Neuronal stem cell (in vitro differentiated cells): Measurements from ENCODE around the gene U2AF1L4.

ENCODE experiments used
- DNase-seq: peaks from one replicate; pipeline ENCODE4 v3.0.0-alpha.2; 2013; ENCODE audit warnings: low spot score
- H2AFZ ChIP-seq: one replicate; pipeline ENCODE4 v1.6.1; 2013; ENCODE audit warnings: mild to moderate bottlenecking, low read length, inconsistent platforms
- H2AK5ac ChIP-seq: 2 replicates; pipeline ENCODE4 v1.6.1; 2013; ENCODE audit warnings: low read depth, mild to moderate bottlenecking, inconsistent platforms, low read length, moderate library complexity, mixed read lengths
- H2BK120ac ChIP-seq: 2 replicates; pipeline ENCODE4 v1.6.1; 2013; ENCODE audit warnings: low read depth, mild to moderate bottlenecking, inconsistent platforms, low read length, moderate library complexity, mixed read lengths
- H2BK12ac ChIP-seq: one replicate; pipeline ENCODE4 v1.6.1; 2013; ENCODE audit warnings: low read length, inconsistent platforms
- H2BK15ac ChIP-seq: 2 replicates; pipeline ENCODE4 v1.6.1; 2013; ENCODE audit warnings: mild to moderate bottlenecking, low read length, inconsistent platforms, mixed read lengths
- H2BK5ac ChIP-seq: one replicate; pipeline ENCODE4 v1.6.1; 2013; ENCODE audit warnings: inconsistent platforms, mild to moderate bottlenecking, low read length, moderate library complexity
- H3K14ac ChIP-seq: one replicate; pipeline ENCODE4 v1.6.1; 2013; ENCODE audit warnings: low read length, inconsistent platforms
- H3K18ac ChIP-seq: 2 replicates; pipeline ENCODE4 v1.6.1; 2013; ENCODE audit warnings: low read length, inconsistent platforms
- H3K23ac ChIP-seq: 2 replicates; pipeline ENCODE4 v1.6.1; 2013; ENCODE audit warnings: low read depth, mild to moderate bottlenecking, mixed read lengths, low read length, inconsistent platforms; ENCODE audit not compliant: poor library complexity
- H3K27ac ChIP-seq: replicated peaks from 3 replicates; pipeline ENCODE4 v1.5.1; 2013; ENCODE audit warnings: low read length, inconsistent platforms
- H3K27me3 ChIP-seq, 3 experiments: 2 replicates each; pipeline ENCODE4 v1.6.1; 2013; ENCODE audit warnings: low read length in 3 of 3, mild to moderate bottlenecking in 2 of 3, inconsistent platforms in 1 of 3, low read depth in 1 of 3, mixed read lengths in 1 of 3, moderate library complexity in 1 of 3; ENCODE audit not compliant: control insufficient read depth in 3 of 3, insufficient read depth in 3 of 3
- H3K36me3 ChIP-seq, 2 donors: replicated peaks in 1 of 2; 2 replicates each; pipeline ENCODE4 v1.6.1; 2013; ENCODE audit warnings: low read length in 2 of 2; ENCODE audit not compliant: control insufficient read depth in 2 of 2, insufficient read depth in 2 of 2
- H3K4ac ChIP-seq: 2 replicates; pipeline ENCODE4 v1.6.1; 2013; ENCODE audit warnings: inconsistent platforms, mild to moderate bottlenecking, low read length, moderate library complexity
- H3K4me1 ChIP-seq, 2 donors: 1 replicate in 1 of 2; 2 replicates in 1 of 2; pipeline ENCODE4 v1.6.1; 2013; ENCODE audit warnings: low read length in 2 of 2, low read depth in 1 of 2; ENCODE audit not compliant: control insufficient read depth in 2 of 2, insufficient read depth in 1 of 2
- H3K4me2 ChIP-seq: one replicate; pipeline ENCODE4 v1.6.1; 2013; ENCODE audit warnings: mild to moderate bottlenecking, low read length, inconsistent platforms; ENCODE audit not compliant: insufficient read depth, poor library complexity, severe bottlenecking
- H3K4me3 ChIP-seq, 2 donors: 2 replicates each; pipeline ENCODE4 v1.5.1; 2013; ENCODE audit warnings: low read length in 2 of 2, mild to moderate bottlenecking in 2 of 2, inconsistent platforms in 1 of 2, moderate library complexity in 1 of 2
- H3K79me1 ChIP-seq: one replicate; pipeline ENCODE4 v1.6.1; 2013; ENCODE audit warnings: low read depth, mild to moderate bottlenecking, inconsistent platforms, low read length, moderate library complexity
- H3K9ac ChIP-seq: one replicate; pipeline ENCODE4 v1.6.1; 2013; ENCODE audit warnings: mild to moderate bottlenecking, low read depth, low read length, inconsistent platforms; ENCODE audit not compliant: poor library complexity
- H3K9me3 ChIP-seq, 2 donors: replicated peaks in 1 of 2; 2 replicates each; pipeline versions ENCODE3 to v1.6.1; 2013; ENCODE audit warnings: low read length in 2 of 2, mild to moderate bottlenecking in 2 of 2, inconsistent platforms in 1 of 2, low read depth in 1 of 2, mixed read lengths in 1 of 2, moderate library complexity in 1 of 2; ENCODE audit not compliant: control insufficient read depth in 2 of 2, insufficient read depth in 1 of 2
- H4K8ac ChIP-seq: one replicate; pipeline ENCODE4 v1.6.1; 2013; ENCODE audit warnings: low read depth, mild to moderate bottlenecking, inconsistent platforms, low read length, moderate library complexity
- H4K91ac ChIP-seq: one replicate; pipeline ENCODE4 v1.6.1; 2013; ENCODE audit warnings: low read length, low read depth, mild to moderate bottlenecking, inconsistent platforms; ENCODE audit not compliant: poor library complexity
- WGBS, 2 donors: extraction: QIAGEN DNeasy Blood & Tissue Kit; methylation state at CpG; one replicate each; pipeline ENCODE4 v1.1.7; 2013; ENCODE audit warnings: missing lambda C conversion rate in 2 of 2, mixed read lengths in 1 of 2; ENCODE audit not compliant: insufficient read length in 2 of 2, insufficient replicate concordance in 1 of 2; ENCODE audit errors: extremely low coverage in 2 of 2; 5-methylcytosine and 5-hydroxymethylcytosine counted together

Gene U2AF1L4

DNA sequence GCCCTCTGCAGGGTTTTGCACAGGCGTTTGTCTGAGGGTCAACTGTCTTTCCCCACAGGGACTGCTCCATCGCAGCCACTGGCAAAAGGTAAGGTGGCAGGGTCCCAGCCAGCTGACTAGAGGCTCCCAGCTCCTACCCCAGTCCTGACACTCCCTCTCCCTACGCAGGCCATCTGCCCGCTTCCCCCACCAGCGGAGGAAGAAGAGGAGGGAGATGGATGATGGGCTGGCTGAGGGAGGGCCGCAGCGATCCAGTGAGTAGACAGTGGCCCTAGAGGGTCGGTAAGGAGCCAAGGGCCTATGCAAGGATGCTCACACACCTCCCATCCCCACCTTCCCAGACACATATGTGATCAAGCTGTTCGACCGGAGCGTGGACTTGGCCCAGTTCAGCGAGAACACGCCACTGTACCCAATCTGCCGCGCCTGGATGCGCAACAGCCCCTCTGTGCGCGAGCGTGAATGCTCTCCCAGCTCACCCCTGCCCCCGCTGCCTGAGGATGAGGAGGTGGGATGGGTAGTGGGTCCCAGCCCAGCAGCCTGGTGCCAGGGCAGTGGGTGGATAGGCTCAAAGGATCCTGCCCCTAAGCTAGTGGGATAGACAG lies 7.6 kb upstream of the U2AF1L4 start:
- no peak overlapping the region for H2BK12ac ChIP-seq
- no peak overlapping the region for H3K4me3 ChIP-seq
- no peak overlapping the region for H4K91ac ChIP-seq
- H3K4me2 ChIP-seq = no peak overlapping the region
- no CpG with 5 or more reads among the region's 20 CpGs for WGBS, 2 donors
- peaks cover 6% of the 10 kb centered on the region for H3K79me1 ChIP-seq
- H3K27me3 ChIP-seq = peaks cover 0 to 13% (median 3%) of the 10 kb centered on the region in 3 experiments
- no peak for DNase-seq
- H2BK120ac ChIP-seq = no peak overlapping the region
- H3K18ac ChIP-seq = no peak overlapping the region
- H3K14ac ChIP-seq = no peak overlapping the region
- H3K36me3 ChIP-seq = peaks cover 7 to 27% of the 10 kb centered on the region in 2 donors
- H2AFZ ChIP-seq = no peak overlapping the region
- H4K8ac ChIP-seq = no peak overlapping the region
- H3K9ac ChIP-seq = peak overlapping the region; percentile 0
- peak overlapping the region; percentile 39 for H2BK5ac ChIP-seq
- no peaks in the 10 kb centered on the region for H3K9me3 ChIP-seq
- H2AK5ac ChIP-seq = no peak overlapping the region
- peaks cover 7 to 22% of the 10 kb centered on the region in 2 donors for H3K4me1 ChIP-seq
- H3K4ac ChIP-seq = no peak overlapping the region
- no peak overlapping the region for H2BK15ac ChIP-seq
- no peak overlapping the region for H3K23ac ChIP-seq
- no peak overlapping the region for H3K27ac ChIP-seq

DNA sequence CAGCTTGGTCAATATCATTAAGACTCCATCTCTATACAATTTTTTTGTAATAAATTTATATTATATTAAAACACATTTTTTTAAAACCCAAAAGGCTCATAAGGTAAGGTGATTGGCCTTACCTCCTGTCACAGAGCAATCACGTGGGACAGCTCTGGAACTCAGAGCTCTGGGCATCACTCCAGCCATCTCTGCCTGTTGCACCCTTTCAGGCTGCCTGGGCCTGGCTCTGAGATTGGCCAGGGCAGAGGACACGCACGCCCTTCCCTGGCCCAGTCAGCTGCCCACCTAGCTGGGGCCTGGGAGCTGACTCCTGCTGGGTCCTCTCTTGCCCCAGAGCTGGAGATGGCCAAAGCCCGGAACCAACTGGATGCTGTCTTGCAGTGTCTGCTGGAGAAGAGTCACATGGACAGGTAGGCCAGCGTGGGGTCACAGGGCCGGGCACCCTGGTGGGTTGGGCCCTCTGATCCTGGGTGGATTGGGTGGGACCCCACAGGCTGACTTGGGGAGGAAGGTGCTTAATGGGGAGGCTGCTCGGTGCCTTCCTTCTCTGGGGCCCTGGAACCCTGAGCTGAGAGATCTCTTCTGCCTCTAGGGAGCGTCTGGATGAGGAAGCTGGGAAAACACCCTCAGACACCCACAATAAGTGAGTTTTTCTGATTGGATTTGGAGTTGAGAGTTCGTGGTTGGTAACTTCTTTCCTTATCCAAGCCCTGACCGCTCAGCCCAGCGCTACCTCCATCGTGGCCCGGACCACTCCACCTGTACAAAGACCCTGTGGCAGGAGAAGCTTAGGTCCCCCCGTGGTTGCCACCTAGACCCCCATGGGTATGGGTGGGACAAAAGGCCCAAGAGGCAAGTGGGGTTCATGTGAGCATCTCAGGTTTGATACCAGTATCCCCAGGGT lies 6.9 kb upstream of the U2AF1L4 start:
- Histone ChIP-seq H3K79me1 (peaks cover 6% of the 10 kb centered on the region), H2AK5ac (no peak overlapping the region), H3K4ac (no peak overlapping the region), H3K4me1 (peaks cover 4 to 20% of the 10 kb centered on the region in 2 donors), H3K27ac (no peak overlapping the region), H4K8ac (no peak overlapping the region), H3K4me2 (no peak overlapping the region), H2BK15ac (no peak overlapping the region), H3K23ac (no peak overlapping the region), H3K9ac (no peak overlapping the region), H2BK12ac (no peak overlapping the region), H2BK120ac (no peak overlapping the region), H3K36me3 (peaks cover 7 to 27% of the 10 kb centered on the region in 2 donors), H3K27me3 (peaks cover 0 to 13% (median 3%) of the 10 kb centered on the region in 3 experiments), H3K4me3 (no peak overlapping the region), H2BK5ac (peak overlapping the region; percentile 39), H2AFZ (no peak overlapping the region), H3K18ac (no peak overlapping the region), H3K9me3 (no peaks in the 10 kb centered on the region), H4K91ac (no peak overlapping the region), H3K14ac (no peak overlapping the region)
- no CpG with 5 or more reads among the region's 14 CpGs for WGBS, 2 donors
- DNase-seq = no peak

DNA sequence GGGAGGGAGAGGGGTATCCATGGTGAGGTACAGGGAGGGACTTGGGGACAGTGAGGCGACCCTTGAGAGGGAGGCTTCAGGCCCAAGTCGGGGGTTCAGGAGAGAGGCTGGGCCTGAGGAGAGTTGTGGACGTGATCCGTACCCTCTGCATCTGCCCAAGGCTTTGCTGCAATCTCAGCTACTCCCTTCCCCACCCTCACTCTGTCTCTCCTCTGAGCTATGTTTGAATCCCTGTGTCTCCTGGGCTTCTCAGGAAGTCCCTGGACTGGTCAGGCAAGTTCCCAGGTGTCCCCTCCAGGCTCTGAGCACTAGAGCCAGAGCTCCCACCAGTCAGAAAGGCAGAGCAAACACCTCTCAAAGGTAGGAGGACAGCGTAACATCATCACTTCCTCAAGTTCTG lies 4.9 kb upstream of the U2AF1L4 start:
- no peak overlapping the region for H2AFZ ChIP-seq
- WGBS, 2 donors = no CpG with 5 or more reads among the region's 5 CpGs
- no peak overlapping the region for H2BK12ac ChIP-seq
- H2BK5ac ChIP-seq = no peak overlapping the region
- H4K8ac ChIP-seq = no peak overlapping the region
- no peak for DNase-seq
- H3K23ac ChIP-seq = no peak overlapping the region
- no peak overlapping the region for H2BK120ac ChIP-seq
- H3K14ac ChIP-seq = no peak overlapping the region
- H3K18ac ChIP-seq = no peak overlapping the region
- H3K4me1 ChIP-seq = peaks cover 8% of the 10 kb centered on the region in 2 donors
- no peak overlapping the region for H2BK15ac ChIP-seq
- no peak overlapping the region for H4K91ac ChIP-seq
- no peak overlapping the region for H3K9ac ChIP-seq
- no peaks in the 10 kb centered on the region for H3K9me3 ChIP-seq
- H3K4ac ChIP-seq = no peak overlapping the region
- H3K27ac ChIP-seq = no peak overlapping the region
- peaks cover 7 to 27% of the 10 kb centered on the region in 2 donors for H3K36me3 ChIP-seq
- H3K27me3 ChIP-seq = peaks cover 0 to 2% (median 0%) of the 10 kb centered on the region in 3 experiments
- H3K4me2 ChIP-seq = no peak overlapping the region
- peaks cover 7% of the 10 kb centered on the region for H3K79me1 ChIP-seq
- peak overlapping the region in 1 of 2 donors; percentile 1 for H3K4me3 ChIP-seq
- peak overlapping the region; percentile 27 for H2AK5ac ChIP-seq
